NCI-H1092 treated with DMSO at 0.1 percent for 48 hours (cell line): Measurements from ENCODE around the gene SLC34A1.
"Not testable (repeated sequence)": the region's sequence is repeated elsewhere in the genome, so short reads cannot be mapped to it uniquely, and the experiment has no call there.

ENCODE experiments used
- DNase-seq: peaks from one replicate; lab custom pipeline; 2025; lab: John Stamatoyannopoulos, UW

Gene SLC34A1

DNA sequence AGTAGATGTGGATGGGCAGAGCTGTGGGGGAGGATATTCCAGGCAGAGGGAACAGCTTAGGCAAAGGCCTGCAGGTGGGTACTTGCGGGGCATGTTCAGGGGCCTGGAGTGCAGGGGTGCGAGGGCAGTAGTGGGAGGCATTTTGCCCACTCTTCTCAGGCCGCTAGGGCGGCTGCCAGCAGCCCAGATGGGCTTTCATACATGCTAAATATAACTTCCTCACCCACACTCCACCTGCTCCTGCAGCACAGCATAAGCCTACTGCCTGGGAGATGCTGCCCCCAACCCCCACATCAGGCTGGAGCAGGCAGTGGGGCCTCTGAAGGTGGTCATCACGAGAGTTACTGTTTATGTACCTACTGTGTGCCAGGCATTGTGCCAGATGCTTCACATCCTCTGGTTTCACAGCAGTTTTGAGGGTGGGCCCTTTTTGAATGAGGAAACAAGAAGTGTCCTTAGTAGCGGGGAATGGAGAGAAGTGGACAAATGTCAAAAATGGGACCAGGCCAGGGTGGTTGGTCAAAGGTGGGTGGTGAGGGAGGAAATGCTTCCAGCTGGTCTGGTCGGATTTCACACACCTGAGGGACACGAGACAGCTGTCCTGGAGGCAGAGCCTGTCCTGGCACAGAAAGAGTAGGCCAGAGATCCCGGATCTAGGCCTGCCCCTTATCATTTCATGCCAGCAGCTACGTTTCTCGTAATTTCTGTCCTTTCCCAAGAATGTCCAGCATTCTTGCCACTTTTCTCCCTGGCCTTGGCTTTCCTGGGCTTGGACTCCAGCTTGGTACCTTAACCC lies 14.4 kb upstream of the SLC34A1 start:
- DNase-seq = no peak

DNA sequence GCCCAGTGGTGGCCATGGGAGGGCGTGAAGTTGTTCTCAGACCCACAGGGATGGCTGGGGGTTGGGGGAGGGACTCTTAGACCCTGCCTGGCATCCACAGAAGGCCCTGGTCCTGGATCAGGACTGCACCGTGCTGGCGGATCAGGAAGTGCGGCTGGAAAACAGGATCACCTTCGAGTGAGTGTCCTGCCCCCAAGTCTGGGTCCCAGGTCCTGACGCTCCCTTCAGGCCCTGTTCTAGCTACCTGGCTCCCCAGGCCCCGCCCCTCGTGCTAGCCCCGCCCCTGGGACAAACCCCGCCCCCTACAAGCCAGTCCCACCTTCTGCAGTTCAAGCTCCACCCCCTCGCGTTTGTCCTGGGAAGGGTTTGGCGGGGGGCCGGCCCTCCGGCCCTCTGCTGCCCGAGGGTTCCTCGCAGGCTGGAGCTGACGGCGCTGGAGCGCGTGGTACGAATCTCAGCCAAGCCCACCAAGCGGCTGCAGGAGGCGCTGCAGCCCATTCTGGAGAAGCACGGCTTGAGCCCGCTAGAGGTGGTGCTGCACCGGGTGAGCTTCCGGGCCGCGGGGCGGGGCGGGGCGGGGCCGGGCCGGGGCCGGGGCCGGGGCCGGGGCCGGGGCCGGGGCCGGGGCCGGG lies 13.6 kb upstream of the SLC34A1 start:
- DNase-seq = peak; percentile 42

- DNase-seq = no peak
These were observed 12.9 kb upstream of the SLC34A1 start for GRCh38 chr5:177371120-177372033.

- DNase-seq = no peak
These were observed 12.0 kb upstream of the SLC34A1 start for GRCh38 chr5:177372034-177372896.

DNA sequence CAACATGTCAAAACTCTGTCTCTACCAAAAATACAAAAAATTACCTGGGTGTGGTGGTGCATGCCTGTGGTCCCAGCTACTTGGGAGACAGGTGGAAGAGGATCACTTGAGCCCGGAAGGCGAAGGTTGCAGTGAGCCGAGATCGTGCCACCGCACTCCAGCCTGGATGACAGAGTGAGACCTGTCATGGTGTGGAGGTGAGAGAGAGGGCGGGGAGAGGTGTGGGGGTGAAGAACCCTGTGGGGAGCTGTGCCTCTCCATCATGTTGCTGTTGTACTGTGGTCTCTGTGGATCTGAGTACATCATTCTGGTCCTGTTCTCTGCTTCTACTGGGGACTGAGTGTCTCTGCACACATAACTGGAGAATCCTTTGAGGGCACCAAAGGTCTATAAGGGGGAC lies 11.3 kb upstream of the SLC34A1 start:
- DNase-seq = no peak

GRCh38 chr5:177373806-177374205 lies 10.4 kb upstream of the SLC34A1 start:
- DNase-seq = no peak

- DNase-seq = no peak
These were observed 10.0 kb upstream of the SLC34A1 start for GRCh38 chr5:177374211-177374610.

GRCh38 chr5:177375516-177375915 lies 8.7 kb upstream of the SLC34A1 start:
- DNase-seq = not testable (repeated sequence)

DNA sequence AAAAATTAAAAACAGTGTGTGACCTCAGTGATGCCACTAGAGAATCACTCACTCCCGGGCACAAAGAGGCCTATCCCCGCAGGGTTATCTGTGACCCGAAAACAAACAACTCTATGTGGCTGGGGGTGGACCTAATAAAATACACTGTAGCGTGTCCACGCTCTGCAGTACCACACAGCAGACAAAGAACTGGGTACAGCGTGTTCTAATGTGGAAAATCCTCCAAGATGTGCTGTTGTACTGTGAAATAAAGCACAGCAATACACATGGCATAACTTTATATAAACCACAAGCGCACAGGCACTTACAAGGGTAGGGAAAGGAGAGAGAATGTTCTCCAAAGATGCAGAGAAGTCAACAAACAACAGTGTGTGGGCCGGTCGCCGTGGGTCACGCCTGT lies 8.1 kb upstream of the SLC34A1 start:
- DNase-seq = no peak

DNA sequence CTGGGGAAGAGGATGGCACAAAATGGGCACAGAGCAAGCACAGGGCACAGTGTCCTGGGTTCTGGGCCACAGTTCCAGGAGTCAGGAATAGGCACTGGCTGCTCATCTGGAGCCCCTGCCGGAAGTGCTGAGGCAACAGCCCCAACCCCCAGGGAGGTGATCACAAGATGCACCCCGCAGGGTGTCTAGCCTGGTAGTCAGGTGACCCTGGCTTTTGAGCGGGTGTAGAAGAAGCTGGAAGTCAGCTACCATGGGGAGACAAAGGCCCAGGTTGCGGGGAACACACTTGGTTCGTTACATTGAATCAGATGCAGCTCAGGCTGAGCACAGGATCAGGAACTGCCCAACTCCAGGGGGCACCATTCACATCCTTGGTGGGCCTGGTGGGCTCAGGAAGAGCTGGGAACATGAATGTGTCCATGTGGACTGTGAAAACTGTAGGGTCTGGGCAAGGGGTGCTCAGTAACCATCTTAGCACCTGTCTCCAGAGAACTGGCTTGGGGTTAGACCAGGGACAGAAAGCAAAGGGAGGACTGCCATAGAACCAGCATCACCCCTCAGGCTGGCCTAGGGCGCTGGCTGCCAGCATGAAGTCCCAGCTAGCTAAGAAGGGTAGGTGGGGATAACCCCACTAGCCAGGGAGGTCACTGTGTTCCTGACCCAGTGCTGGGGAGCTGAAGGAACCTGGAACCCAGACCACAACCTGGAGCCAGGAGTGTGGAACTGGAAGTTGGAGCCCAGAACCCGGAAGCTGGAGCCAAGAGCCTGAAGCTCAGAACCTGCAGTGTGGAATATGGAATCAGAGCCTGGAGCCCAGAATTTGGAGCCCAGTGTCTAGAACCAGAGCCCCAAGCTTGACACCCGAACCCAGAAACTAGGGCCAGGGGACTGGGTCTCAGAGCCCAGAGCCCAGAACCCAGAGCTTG lies 6.1 kb upstream of the SLC34A1 start:
- no peak for DNase-seq

GRCh38 chr5:177378884-177379883 lies 5.0 kb upstream of the SLC34A1 start:
- no peak for DNase-seq

DNA sequence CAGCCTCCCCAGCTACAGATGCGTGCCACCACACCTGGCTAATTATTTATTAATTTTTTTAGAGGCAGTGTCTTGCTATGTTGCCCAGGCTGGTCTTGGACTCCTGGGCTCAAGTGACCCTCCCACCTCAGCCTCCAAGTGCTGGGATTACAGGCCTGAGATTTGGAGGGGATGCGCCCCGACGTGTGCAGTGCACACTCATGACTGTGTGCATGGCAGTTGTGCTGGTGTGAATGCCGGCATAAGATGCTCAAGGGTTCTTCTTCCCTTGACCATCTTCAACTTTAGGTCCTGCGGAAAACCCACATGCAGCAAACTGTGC lies 3.5 kb upstream of the SLC34A1 start:
- no peak for DNase-seq

GRCh38 chr5:177382423-177383029 lies 1.7 kb upstream of the SLC34A1 start:
- DNase-seq = peak; percentile 4

GRCh38 chr5:177383181-177383580 lies 1.1 kb upstream of the SLC34A1 start:
- DNase-seq = no peak

GRCh38 chr5:177385720-177386119 lies 1.5 kb downstream of the SLC34A1 start:
- DNase-seq = no peak

DNA sequence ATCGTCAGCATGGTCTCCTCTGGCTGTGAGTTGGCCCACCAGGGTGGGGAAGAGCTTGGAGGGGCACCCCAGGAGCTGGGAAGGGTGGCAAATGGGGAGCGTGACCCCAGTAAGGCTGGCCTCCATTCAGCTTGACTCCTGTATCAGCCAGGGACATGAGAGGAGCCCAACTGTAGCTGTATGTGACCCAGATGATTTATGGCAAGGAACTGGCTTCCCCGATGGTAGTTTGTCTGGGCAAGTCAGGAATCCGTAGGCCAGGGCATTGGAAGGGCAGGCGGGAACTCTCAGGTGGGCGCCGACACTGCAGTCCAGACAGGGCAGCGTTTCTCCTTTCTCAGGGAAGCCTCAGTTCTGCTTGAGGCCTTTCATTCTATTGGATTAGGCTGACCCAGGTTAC lies 2.3 kb downstream of the SLC34A1 start:
- DNase-seq = no peak

- DNase-seq = no peak
These were observed 3.2 kb downstream of the SLC34A1 start for GRCh38 chr5:177387405-177387804.

- no peak for DNase-seq
These were observed 4.4 kb downstream of the SLC34A1 start for GRCh38 chr5:177388521-177389052.
